ENCODE data around the gene CEP57.
A peak's percentile ranks its signal among the peaks of the same experiment; 100 is the strongest.
"Not testable (repeated sequence)": the region's sequence is repeated elsewhere in the genome, so short reads cannot be mapped to it uniquely, and the experiment has no call there.

Gene CEP57

DNA sequence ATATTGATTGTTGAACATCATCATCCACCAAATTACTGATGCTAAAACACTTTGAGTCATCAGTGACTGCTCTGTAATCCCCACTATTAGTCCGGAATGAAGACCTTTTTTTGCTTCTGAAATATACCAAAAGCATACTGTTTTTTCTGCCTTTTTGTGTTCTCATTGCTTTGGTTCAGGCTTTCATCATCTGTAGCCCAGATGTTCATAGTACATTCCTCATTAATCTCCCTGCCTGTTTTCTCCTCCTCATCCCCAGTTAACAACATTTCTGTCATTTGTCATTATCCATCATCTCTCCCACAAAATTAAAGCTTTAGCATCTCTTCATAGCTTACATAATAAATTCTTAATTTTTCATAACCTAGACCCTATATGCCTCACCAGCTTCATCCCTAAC is 9.2 kb downstream of the CEP57 start:
- no peak for DNase-seq

GRCh38 chr11:95800438-95800837 is 10.1 kb downstream of the CEP57 start:
- DNase-seq = no peak

DNA sequence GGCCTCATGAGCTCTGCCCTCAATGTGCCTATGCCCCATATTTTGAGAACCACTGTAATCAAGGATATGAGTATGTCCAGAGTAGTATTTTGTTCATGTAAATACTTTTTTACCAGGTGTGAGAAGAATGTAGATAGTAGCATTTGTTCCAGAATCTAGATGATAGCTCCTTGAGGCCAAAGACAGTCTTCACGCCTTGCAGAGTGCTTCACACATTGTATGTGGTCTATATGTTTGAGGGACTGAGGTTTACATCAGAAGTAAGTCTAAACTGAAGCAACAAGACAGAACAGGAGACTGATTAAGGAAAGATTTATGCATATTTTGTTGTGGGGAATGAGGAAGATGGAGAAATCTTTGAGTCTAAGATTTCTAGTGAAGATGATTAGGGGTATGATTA is 12.5 kb downstream of the CEP57 start:
- DNase-seq = no peak

DNA sequence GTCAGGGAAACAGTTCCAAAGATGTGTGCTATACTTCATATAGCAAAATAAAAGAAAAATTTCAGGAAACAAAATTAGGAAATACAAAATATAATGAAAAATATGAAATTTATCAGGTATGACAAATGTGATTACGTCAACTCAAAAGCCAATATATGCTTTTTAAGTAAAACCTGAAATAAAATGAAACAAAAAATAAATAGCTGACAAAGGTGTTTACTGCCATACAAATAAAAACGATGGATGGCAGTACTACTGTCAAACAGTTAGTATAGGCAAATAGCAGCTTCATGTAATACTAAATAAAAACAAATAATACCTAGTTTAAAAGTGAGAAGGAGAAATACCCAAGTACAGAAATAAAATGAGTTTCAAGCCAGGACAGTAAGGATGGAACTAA is 13.7 kb downstream of the CEP57 start:
- DNase-seq = no peak

DNA sequence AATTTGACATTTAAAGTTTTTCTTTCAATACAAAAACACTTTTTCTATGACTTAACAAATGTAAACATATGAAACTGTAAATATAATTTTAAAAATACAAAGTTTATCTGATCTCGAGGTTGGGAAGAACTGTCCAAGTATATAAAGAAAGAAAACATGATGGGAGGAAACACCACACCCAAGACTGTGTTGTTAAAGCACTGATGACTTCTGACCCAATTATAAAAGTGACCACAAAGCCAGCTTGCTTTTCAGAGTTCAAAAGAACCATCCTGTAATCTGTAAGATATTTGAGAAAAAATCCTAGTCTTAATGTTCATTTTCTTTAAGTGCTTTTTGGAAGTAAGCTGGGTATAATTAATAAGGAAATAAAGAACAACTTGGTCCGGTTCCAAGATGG is 15.6 kb downstream of the CEP57 start:
- no peak for DNase-seq

- DNase-seq = not testable (repeated sequence)
Measured at GRCh38 chr11:95806464-95806863, 16.2 kb downstream of the CEP57 start.

DNA sequence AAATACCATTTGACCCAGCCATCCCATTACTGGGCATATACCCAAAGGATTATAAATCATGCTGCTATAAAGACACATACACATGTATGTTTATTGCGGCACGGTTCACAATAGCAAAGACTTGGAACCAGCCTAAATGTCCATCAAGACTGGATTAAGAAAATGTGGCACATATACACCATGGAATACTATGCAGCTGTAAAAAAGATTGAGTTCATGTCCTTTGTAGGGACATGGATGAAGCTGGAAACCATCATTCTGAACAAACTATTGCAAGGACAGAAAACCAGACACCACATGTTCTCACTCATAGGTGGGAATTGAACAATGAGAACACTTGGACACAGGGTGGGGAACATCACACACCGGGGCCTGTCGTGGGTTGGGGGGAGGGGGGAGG is 20.8 kb downstream of the CEP57 start:
- not testable (repeated sequence) for DNase-seq

DNA sequence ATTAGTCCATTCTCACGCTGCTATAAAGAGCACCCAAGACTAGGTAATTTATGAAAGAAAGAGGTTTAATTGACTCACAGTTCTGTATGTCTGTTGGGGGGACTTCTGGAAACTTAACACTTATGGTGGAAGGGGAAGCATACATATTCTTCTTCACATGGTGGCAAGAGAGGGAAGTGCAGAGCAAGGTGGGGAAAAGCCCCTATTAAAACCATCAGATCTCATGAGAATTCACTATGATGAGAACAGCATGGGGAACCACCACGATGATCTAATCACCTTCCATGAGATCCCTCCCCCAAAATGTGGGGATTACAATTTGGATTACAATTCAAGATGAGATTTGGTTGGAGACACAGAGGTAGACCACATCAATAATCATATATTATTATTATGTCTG is 25.7 kb downstream of the CEP57 start:
- DNase-seq = no peak

- no peak for DNase-seq
Measured at GRCh38 chr11:95821640-95822039, 31.3 kb downstream of the CEP57 start.

DNA sequence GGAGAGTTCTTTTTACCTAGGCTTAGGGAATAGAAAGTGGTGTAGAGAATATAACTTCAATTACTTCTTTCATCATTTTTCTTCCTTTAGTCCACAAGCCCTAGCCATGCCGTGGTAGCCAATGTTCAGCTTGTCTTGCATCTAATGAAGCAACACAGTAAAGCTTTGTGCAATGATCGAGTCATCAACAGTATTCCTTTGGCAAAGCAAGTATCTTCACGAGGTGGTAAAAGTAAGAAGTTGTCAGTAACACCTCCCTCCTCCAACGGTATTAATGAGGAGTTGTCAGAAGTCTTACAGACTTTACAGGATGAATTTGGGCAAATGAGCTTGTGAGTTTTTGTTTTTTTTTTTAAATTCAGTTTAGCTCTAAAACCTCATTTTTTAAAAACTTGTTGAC is 37.4 kb downstream of the CEP57 start:
- DNase-seq = no peak

GRCh38 chr11:95829580-95830259 is 39.4 kb downstream of the CEP57 start:
- no peak for DNase-seq

DNA sequence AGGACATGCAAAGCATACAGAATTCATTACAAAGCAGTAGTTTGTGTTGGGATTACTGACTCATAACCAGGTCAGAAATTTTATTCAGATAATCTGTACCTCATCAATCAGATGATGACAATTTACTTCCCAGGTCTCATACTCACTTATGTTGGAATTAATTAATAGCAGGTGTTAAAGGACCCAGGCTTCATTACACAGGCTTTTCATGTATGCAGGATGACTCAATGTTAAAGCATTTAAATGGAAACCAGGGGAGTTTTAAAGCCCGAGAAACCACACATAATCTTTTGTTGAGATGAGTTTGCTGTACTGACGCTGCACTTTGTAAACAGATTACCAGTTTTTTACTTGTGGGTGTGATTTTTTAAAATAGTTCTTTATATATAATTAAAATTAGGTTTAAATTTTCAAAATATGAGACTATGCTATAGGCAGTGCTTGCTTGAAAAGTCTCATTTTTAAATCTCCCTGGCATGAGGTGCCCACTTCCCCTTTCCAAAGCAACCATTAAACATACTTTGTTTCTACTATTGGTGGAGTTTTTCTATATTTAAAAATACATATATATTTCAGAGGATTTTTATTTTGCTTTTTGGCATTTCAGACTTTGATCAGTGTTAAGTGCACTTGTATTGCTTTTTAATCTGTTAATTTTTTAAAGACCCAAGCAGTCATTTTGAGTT is 41.0 kb downstream of the CEP57 start:
- DNase-seq = no peak

DNA sequence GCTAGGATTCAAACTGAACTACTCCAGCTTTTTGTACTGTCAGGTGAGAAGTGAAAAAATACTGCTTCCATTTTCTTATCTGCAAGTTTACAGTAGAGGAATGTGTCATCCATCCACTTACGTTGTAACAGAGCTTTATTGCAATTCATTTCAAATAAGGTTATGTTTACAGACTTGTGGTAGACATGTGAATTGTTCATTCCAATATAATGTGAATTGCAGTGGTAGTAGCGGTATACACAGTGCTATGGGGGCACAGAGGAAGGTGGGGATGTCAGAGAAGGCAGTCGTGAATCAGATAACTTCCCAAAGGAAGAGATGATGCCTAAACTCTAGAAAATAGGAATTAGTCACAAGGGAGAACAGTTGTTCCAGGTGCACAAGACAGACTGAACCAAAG is 42.5 kb downstream of the CEP57 start:
- DNase-seq = no peak

DNA sequence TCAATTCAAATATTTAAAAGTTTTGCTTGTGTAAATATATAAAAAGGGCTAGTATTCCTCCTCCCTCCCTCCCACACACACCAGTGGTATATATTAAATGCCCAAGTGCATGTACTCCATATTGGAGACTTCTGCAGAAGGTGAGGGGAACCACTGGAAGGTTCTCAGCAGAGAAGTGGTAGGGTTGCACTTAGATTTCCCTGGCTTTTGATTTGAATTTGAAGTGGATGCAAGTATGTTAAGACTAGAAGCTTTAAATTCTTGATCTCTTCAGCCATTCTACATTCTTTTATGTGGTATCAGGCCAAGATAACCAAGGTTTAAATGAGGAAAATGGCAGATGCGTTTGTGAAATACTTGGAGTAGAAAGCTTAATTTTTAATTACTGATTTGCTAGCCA is 43.1 kb downstream of the CEP57 start:
- no peak for DNase-seq

DNA sequence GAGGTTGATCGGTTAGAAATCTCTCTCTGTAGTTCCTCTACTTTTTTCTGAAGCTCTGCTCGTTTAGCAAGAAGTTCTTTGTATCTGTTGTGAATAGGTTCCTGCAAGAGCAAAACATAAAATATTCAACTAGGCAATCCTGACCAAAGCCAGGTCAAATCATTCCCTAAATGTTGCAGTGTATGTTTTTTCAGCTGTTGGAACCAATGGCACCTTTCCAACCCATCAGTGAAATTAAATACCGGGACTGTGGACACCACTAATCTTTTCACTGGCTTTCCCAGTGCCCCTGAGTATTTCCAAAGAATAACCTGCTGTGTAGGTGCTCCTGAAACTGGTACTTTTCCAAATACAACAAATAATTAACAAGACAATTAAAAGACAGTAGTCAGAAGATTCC is 45.1 kb downstream of the CEP57 start:
- DNase-seq = no peak

DNA sequence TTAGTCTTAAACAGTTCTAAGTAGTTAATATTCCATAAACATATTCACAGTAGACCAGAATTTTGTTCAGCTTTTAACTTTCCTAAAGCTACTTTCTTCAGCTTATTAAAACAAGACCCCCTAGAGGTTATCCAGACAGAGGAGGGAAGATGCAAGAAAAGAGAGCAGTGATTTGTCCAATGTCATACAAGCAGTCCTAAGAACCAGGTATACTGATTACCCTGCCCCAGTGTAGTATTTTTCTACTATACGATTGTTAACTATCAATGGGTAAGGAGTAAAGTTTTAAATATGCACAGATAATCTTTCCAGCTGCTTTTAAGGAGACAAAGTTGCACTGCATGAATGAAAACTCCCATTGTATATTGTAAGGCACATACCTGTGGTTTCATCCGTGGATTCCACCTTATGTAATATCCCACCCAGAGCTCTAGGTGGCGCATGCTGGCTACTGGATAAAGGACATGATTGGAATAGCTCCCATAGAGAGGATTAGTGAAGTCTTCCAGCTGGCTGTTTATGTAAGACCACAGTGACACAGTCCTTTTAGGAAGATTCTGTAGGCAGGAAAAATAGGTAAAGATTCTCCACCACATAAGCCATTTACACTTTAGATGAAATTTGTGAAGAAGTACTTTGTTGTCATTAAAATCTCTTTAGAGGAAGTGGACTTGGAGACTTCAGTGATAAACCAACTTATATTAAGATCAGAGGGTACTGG is 45.6 kb downstream of the CEP57 start:
- DNase-seq = peak; percentile 74 to 91

GRCh38 chr11:95845167-95845566 is 54.9 kb downstream of the CEP57 start:
- no peak for DNase-seq

- peak; percentile 37 to 79 for DNase-seq
Measured at GRCh38 chr11:95849087-95849825, 59.0 kb downstream of the CEP57 start.

- no peak for DNase-seq
Measured at GRCh38 chr11:95850137-95850536, 59.8 kb downstream of the CEP57 start.

GRCh38 chr11:95853138-95853537 is 62.8 kb downstream of the CEP57 start:
- no peak for DNase-seq

DNA sequence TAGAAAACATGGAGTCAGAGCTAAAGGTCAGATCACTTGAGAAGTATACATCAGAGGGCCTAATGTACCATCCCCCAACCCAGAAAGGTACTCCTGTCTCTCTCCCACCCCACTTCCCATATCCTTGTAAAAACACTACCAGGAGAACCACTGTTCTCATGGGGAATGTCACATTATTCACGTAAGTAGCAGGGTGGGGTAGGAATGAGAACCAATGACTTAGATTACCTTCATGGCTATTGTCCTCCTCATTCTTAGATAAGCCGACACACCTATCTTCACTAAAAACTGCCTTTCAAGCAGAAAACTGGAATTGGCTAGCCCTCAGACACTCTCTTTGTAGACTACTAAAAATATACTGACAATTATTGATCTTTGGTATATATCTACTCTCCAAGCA is 63.6 kb downstream of the CEP57 start:
- DNase-seq = no peak

DNA sequence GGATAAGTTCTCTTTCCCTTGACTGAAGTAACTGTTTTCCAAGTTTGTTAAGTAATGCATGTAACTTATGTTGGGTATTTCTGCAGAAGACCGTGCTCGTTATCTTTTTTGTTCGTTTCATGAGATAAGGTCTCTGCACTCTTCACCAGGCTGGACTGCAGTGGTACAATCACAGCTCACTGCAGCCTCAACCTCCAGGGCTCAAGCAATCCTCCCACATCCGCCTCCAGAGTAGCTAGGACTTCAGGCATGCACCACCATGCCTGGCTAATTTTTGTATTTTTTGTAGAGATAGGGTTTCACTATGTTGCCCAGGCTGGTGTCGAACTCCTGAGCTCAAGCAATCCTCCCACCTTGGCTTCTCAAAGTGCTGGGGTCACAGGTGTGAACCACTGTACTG is 64.1 kb downstream of the CEP57 start:
- DNase-seq = not testable (repeated sequence)

GRCh38 chr11:95860024-95860423 is 69.7 kb downstream of the CEP57 start:
- DNase-seq = not testable (repeated sequence)
